ENCODE measurements around the gene OSBPL6.

The OSBPL6 gene

DNA sequence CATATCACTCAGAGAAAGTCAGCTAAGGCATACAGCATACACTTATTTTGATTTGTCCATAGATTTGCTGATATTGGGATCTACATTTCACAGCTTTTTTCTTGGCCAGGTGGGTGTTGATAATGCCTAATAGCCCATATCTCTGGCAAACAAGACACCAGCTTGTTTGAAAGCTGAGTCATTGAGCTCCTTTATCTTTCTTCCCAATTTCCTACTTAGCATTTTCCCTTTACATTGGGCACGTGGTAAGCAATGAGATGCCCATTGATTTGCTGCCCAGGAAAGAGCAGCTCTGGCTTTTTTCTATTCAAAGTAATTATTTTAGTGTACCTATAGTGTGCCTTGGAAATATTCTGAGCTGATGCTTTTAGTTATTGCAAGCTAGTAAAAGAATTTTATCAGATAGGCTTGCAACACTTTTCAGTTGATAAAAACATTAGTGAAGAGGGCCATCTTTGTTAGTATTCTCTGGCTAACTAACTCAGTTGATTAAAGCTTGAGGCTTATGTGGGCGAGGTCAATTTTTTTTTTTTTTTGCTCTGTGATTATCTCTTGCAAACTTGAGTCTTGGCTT lies 79.6 kb downstream of the OSBPL6 start:
- no peak overlapping the region for H3K4me3 ChIP-seq (replicated peaks; ENCODE audit: low read depth, low read length)
- no peak for DNase-seq (ENCODE audit: extremely low read depth, insufficient read length)
- TF ChIP-seq, protein P1, sequence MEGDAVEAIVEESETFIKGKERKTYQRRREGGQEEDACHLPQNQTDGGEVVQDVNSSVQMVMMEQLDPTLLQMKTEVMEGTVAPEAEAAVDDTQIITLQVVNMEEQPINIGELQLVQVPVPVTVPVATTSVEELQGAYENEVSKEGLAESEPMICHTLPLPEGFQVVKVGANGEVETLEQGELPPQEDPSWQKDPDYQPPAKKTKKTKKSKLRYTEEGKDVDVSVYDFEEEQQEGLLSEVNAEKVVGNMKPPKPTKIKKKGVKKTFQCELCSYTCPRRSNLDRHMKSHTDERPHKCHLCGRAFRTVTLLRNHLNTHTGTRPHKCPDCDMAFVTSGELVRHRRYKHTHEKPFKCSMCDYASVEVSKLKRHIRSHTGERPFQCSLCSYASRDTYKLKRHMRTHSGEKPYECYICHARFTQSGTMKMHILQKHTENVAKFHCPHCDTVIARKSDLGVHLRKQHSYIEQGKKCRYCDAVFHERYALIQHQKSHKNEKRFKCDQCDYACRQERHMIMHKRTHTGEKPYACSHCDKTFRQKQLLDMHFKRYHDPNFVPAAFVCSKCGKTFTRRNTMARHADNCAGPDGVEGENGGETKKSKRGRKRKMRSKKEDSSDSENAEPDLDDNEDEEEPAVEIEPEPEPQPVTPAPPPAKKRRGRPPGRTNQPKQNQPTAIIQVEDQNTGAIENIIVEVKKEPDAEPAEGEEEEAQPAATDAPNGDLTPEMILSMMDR (IDR thresholded peaks at IDR 0.05; ENCODE audit: insufficient read depth, low read length, poor library complexity, severe bottlenecking), result no peak
- H3K27me3 ChIP-seq (replicated peaks; ENCODE audit: control insufficient read depth, insufficient read depth, low read length), result no peaks in the 10 kb centered on the region; the same call in 1 of the 2 replicates
- H3K36me3 ChIP-seq (ENCODE audit: control insufficient read depth, insufficient read depth, low read length), result no peaks in the 10 kb centered on the region

DNA sequence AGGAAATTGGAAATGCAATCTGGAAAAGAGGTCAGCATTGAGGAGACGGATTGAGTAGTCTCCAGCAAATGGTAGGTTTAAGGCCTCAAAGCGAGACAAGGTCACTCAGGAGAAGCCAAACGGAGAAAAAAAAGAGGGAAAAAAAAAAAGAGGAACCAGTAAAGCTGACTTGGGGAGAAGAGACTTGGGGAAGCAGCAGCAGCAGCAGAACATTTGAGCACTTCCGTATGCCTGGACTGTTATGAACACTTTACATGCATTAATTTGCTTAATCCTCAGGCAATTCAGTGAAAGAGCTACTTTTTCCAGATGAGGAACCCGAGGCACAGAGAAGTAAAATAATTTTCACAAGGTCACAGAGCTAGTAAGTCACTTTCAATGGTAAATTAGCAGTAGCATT lies 81.3 kb downstream of the OSBPL6 start:
- TF ChIP-seq, protein P1 (IDR thresholded peaks at IDR 0.05; ENCODE audit: insufficient read depth, low read length, poor library complexity, severe bottlenecking), result no peak
- Histone ChIP-seq H3K36me3 (ENCODE audit: control insufficient read depth, insufficient read depth, low read length) (no peaks in the 10 kb centered on the region), H3K27me3 (replicated peaks; ENCODE audit: control insufficient read depth, insufficient read depth, low read length) (no peaks in the 10 kb centered on the region; the same call in 1 of the 2 replicates), H3K4me3 (replicated peaks; ENCODE audit: low read depth, low read length) (no peak overlapping the region)
- no peak for DNase-seq (ENCODE audit: extremely low read depth, insufficient read length)

DNA sequence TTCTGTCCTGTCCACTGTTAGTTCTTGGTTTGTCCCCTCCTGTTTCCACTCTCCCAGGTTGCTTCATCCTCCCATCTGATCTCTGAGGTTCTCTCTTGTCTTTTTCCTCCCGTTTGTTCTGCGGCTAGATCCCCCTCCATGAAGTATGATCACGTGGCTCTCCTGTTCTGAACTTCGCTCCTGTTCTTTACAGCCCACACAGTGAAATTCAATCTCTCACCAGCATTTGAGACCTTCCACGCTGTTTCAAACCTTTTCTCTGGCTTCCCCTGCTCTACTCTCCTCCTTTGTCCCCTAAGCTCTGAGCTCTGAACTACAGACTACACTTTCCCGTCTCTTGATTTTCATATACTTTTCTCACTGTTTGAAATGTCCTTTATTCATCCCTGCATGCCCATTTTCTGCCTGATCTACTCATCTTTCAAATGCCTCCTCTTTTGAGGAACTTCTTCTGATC lies 83.5 kb downstream of the OSBPL6 start:
- TF ChIP-seq, protein P1 (IDR thresholded peaks at IDR 0.05; ENCODE audit: insufficient read depth, low read length, poor library complexity, severe bottlenecking), result no peak
- Histone ChIP-seq H3K27me3 (replicated peaks; ENCODE audit: control insufficient read depth, insufficient read depth, low read length) (no peaks in the 10 kb centered on the region), H3K36me3 (ENCODE audit: control insufficient read depth, insufficient read depth, low read length) (no peaks in the 10 kb centered on the region), H3K4me3 (replicated peaks; ENCODE audit: low read depth, low read length) (no peak overlapping the region)
- no peak for DNase-seq (ENCODE audit: extremely low read depth, insufficient read length)

DNA sequence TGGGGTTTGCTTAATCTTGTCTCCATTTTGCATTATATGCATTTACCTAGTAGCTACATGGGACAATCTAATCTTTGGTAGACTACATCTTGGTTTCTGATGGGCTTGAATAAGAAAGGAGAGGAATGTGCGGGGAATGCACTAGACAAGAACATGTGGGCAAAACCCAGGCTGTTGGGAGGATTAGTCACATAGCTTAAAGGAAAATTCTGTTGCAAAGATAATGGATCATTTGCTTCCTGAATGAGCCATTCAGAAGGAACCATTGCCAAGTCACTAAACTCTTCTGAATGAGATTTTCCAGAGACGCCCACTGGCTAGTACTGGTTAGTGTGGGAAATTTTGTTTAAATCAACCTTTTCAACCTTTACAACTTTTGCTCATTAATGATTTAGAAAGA lies 84.8 kb downstream of the OSBPL6 start:
- no peak for DNase-seq (ENCODE audit: extremely low read depth, insufficient read length)
- Histone ChIP-seq H3K27me3 (replicated peaks; ENCODE audit: control insufficient read depth, insufficient read depth, low read length) (no peaks in the 10 kb centered on the region), H3K36me3 (ENCODE audit: control insufficient read depth, insufficient read depth, low read length) (no peaks in the 10 kb centered on the region), H3K4me3 (replicated peaks; ENCODE audit: low read depth, low read length) (no peak overlapping the region)
- TF ChIP-seq, protein P1 (IDR thresholded peaks at IDR 0.05; ENCODE audit: insufficient read depth, low read length, poor library complexity, severe bottlenecking), result no peak

DNA sequence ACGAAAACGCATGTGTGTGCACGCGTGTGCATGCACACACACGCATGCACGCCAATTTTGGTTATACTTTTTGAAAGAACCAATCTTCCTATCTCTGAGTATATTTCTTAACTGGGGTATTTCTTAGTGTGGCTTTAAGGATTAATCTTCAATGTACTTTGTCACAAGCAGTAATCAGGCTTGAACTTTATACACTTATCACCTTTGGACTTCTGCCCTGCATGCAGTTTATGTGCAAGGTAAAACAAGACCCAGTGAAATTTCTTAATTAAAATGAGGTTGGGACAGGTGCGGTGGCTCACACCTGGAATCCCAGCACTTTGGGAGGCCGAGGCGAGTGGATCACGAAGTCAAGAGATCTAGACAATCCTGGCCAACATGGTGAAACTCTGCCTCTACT lies 85.3 kb downstream of the OSBPL6 start:
- Histone ChIP-seq H3K36me3 (ENCODE audit: control insufficient read depth, insufficient read depth, low read length) (no peaks in the 10 kb centered on the region), H3K4me3 (replicated peaks; ENCODE audit: low read depth, low read length) (no peak overlapping the region), H3K27me3 (replicated peaks; ENCODE audit: control insufficient read depth, insufficient read depth, low read length) (no peaks in the 10 kb centered on the region)
- TF ChIP-seq, protein P1 (IDR thresholded peaks at IDR 0.05; ENCODE audit: insufficient read depth, low read length, poor library complexity, severe bottlenecking), result no peak
- DNase-seq (ENCODE audit: extremely low read depth, insufficient read length), result no peak

All from GM06990 (cell line).